K562 (cell line): ENCODE data around the gene MS4A13. TPM values are rescaled to one million over a fixed set of nuclear protein-coding genes. Genes with fewer than 3 reads are reported as not detected.

ENCODE experiments used
- ATAC-seq: fragments of 200-7000 bp; cut with Tn5 transposase; 3 replicates; pipeline ENCODE4 v1.9.1; 2020; ENCODE audit warnings: moderate library complexity
- BruUV-seq: library from RNA; stranded (reverse); fragments of 400-500 nt; replicated peaks from 2 replicates; lab custom pipeline; 2021; lab: Mats Ljungman, UMichigan
- CTCF ChIA-PET: fragments of 300-600 bp; formaldehyde crosslinking; extraction: SDS; loops from one replicate; lab custom pipeline; 2021; ENCODE audit warnings: low intra/inter-chr PET ratio; lab: Yijun Ruan, JAX
- POLR2A ChIA-PET: fragments of 300-600, 350-650 bp; sonication (Branson Sonifier 250); formaldehyde crosslinking; extraction: SDS; loops from one replicate; lab custom pipeline; 2021; ENCODE audit warnings: antibody characterized with exemption, inconsistent platforms; lab: Yijun Ruan, JAX
- DNase-seq, 4 experiments: peaks; one replicate each; pipeline versions ENCODE4 v3.0.0 to v3.0.0-alpha.2; 2011 to 2018; ENCODE audit warnings: low spot score in 3 of 4, mixed read lengths in 3 of 4; ENCODE audit errors: extremely low read depth in 1 of 4
- FAIRE-seq: peaks from 2 replicates; lab custom pipeline; 2011; peaks lifted over from hg19 to GRCh38; lab: Jason Lieb, UNC
- H2AFZ ChIP-seq: 2 replicates; pipeline ENCODE4 v1.6.0; 2011; ENCODE audit warnings: low read depth, low read length, control low read depth, inconsistent platforms
- H3K27ac ChIP-seq: fragments of 200-600 bp; 3 replicates; pipeline ENCODE4 v1.8.0; 2011; ENCODE audit warnings: low read depth, mild to moderate bottlenecking, control low read depth, inconsistent platforms, low read length, moderate library complexity, mixed read lengths; ENCODE audit errors: extremely low read depth
- H3K27me3 ChIP-seq, 2 experiments: fragments of 300-600 bp in 1 of 2; 2 replicates in 1 of 2; 3 replicates in 1 of 2; pipeline versions ENCODE4 v1.6.0 to v1.8.0; 2011; ENCODE audit warnings: inconsistent platforms in 2 of 2, low read length in 2 of 2, mild to moderate bottlenecking in 1 of 2, mixed read lengths in 1 of 2, moderate library complexity in 1 of 2; ENCODE audit not compliant: control insufficient read depth in 2 of 2, insufficient read depth in 2 of 2
- H3K36me3 ChIP-seq: fragments of 300-600 bp; 3 replicates; pipeline ENCODE4 v1.8.0; 2011; ENCODE audit warnings: mild to moderate bottlenecking, low read length, inconsistent platforms; ENCODE audit not compliant: control insufficient read depth, insufficient read depth
- H3K4me1 ChIP-seq, 2 experiments: fragments of 200-600 bp in 1 of 2; replicated peaks in 1 of 2; 2 replicates in 1 of 2; 3 replicates in 1 of 2; pipeline versions ENCODE4 v1.5.1 to v1.8.0; 2011; ENCODE audit warnings: inconsistent platforms in 2 of 2, low read length in 2 of 2, mild to moderate bottlenecking in 1 of 2, mixed read lengths in 1 of 2, moderate library complexity in 1 of 2; ENCODE audit not compliant: control insufficient read depth in 2 of 2, insufficient read depth in 2 of 2
- H3K4me2 ChIP-seq: 2 replicates; pipeline ENCODE4 v1.6.1; 2011; ENCODE audit warnings: low read length, control low read depth, inconsistent platforms, mixed read lengths; ENCODE audit not compliant: insufficient read depth
- H3K4me3 ChIP-seq: fragments of 200-600 bp; sonication (generic), shearing (Covaris generic); 2 replicates; pipeline ENCODE4 v1.5.1; 2016; ENCODE audit warnings: control low read depth, inconsistent platforms
- H3K79me2 ChIP-seq: fragments of 200-600 bp; 3 replicates; pipeline ENCODE4 v1.8.0; 2011; ENCODE audit warnings: low read length, inconsistent platforms; ENCODE audit not compliant: control insufficient read depth, insufficient read depth
- H3K9ac ChIP-seq, 2 experiments: 2 replicates each; pipeline versions ENCODE4 v1.6.0 to v1.6.1; 2011; ENCODE audit warnings: low read depth in 2 of 2, low read length in 2 of 2, control low read depth in 1 of 2, inconsistent platforms in 1 of 2, mild to moderate bottlenecking in 1 of 2, mixed read lengths in 1 of 2; ENCODE audit not compliant: insufficient read depth in 1 of 2
- H3K9me1 ChIP-seq: one replicate; pipeline ENCODE4 v1.6.0; 2011; ENCODE audit warnings: inconsistent platforms, mild to moderate bottlenecking, low read length, moderate library complexity; ENCODE audit not compliant: control insufficient read depth, insufficient read depth
- H3K9me3 ChIP-seq: replicated peaks from 2 replicates; pipeline ENCODE4 v1.5.1; 2011; ENCODE audit warnings: low read depth, low read length, inconsistent platforms; ENCODE audit not compliant: control insufficient read depth, insufficient read depth
- H4K20me1 ChIP-seq: replicated peaks from 2 replicates; pipeline ENCODE4 v1.6.1; 2011; ENCODE audit warnings: low read length, inconsistent platforms, mixed read lengths; ENCODE audit not compliant: control insufficient read depth, insufficient read depth
- ARID1B ChIP-seq: fragments of 450-650 bp; IDR thresholded peaks from 2 replicates; pipeline ENCODE4 v1.6.1; 2016; ENCODE audit warnings: antibody characterized with exemption, mild to moderate bottlenecking, inconsistent platforms
- ARID2 ChIP-seq: fragments of 450-650 bp; IDR thresholded peaks from 2 replicates; pipeline ENCODE4 v1.6.1; 2017; ENCODE audit warnings: antibody characterized with exemption, mild to moderate bottlenecking
- FOS ChIP-seq: IDR thresholded peaks from 3 replicates; pipeline ENCODE4 v1.6.1; 2011; ENCODE audit not compliant: insufficient read length; ENCODE audit errors: extremely low read depth
- ILF3 ChIP-seq: fragments of 450-650 bp; IDR thresholded peaks from 2 replicates; pipeline ENCODE4 v1.6.1; 2018; ENCODE audit warnings: antibody characterized with exemption, mild to moderate bottlenecking, moderate library complexity, borderline replicate concordance
- KHSRP ChIP-seq: fragments of 450-650 bp; IDR thresholded peaks from 2 replicates; pipeline ENCODE4 v1.6.1; 2017
- MITF ChIP-seq: IDR thresholded peaks from 2 replicates; pipeline ENCODE4 v1.6.1; 2014; ENCODE audit warnings: antibody characterized with exemption
- NEUROD1 ChIP-seq: fragments of 150-350 bp; IDR thresholded peaks from 2 replicates; pipeline ENCODE4 v1.6.1; 2014; ENCODE audit warnings: borderline replicate concordance, low read length, low read depth; ENCODE audit not compliant: partially characterized antibody
- PRPF4 ChIP-seq: fragments of 200-400 bp; formaldehyde crosslinking; IDR thresholded peaks from one replicate; pipeline ENCODE4 v1.6.1; 2017; ENCODE audit warnings: low read length, low read depth, mild to moderate bottlenecking; ENCODE audit not compliant: insufficient read depth, poor library complexity, severe bottlenecking
- SLC30A9 ChIP-seq: fragments of 250-450 bp; sonication (Bioruptor Pico); IDR thresholded peaks from 2 replicates; pipeline ENCODE4 v1.8.0; 2022; ENCODE audit warnings: mild to moderate bottlenecking, moderate library complexity
- SMAD3 ChIP-seq: fragments of 450-650 bp; formaldehyde crosslinking; conservative IDR thresholded peaks from 2 replicates; pipeline ENCODE4 v1.4.0; 2020; ENCODE audit warnings: mild to moderate bottlenecking
- whole genome bisulfite sequencing: fragments of 100-300 bp; shearing (Covaris generic); methylation state at CpG from one replicate; pipeline ENCODE4 v1.1.6; 2016; ENCODE audit warnings: low coverage, mixed read lengths; ENCODE audit not compliant: insufficient coverage; ENCODE audit errors: missing lambda C conversion rate; 5-methylcytosine and 5-hydroxymethylcytosine counted together
- in situ Hi-C: fragments of 300-500 bp; cut with MboI; formaldehyde crosslinking; loops from 4 replicates; pipeline ENCODE4 v1.15.0; 2018; ENCODE audit warnings: inconsistent platforms, mixed read lengths
- intact Hi-C: fragments of 100-400 bp; cut with micrococcal nuclease; formaldehyde crosslinking; loops from 2 replicates; pipeline ENCODE4 v1.14.2; 2022
- polyA plus RNA-seq, 8 experiments: library from polyadenylated mRNA; depleted of rRNA in 4 of 8; stranded (reverse) in 5 of 8; unstranded in 3 of 8; fragments of >200 nt; fragmentation: Nextera tagmentation in 2 of 8; fragmentation: Illumina TruSeq in 1 of 8; extraction: Ambion mirVana in 2 of 8; extraction: Trizol in 1 of 8; gene quantifications; 2 replicates each; pipeline versions ENCODE4 v1.2.1 to v1.2.3, GENCODE V29; 2011 to 2014; ENCODE audit warnings: inconsistent platforms in 1 of 8, missing spikeins in 1 of 8
- total RNA-seq, 7 experiments: library from RNA; depleted of rRNA in 6 of 7; stranded (reverse); fragments of >200 nt in 6 of 7; fragmentation: Illumina TruSeq in 2 of 7; extraction: Trizol in 2 of 7; gene quantifications; 2 replicates each; pipeline versions ENCODE4 v1.2.1 to v1.2.3, GENCODE V29; 2011 to 2021; ENCODE audit warnings: low replicate concordance in 1 of 7
- TF ChIP-seq, protein P1 (sequence below): fragments of 450-650 bp; IDR thresholded peaks from 2 replicates; pipeline ENCODE4 v1.6.1; 2014; ENCODE audit warnings: low read depth, mild to moderate bottlenecking, moderate library complexity, borderline replicate concordance

Gene MS4A13
- total and polyA plus RNA-seq, 9 of the 15 experiments (the other 6 are each of a cell fraction or from before 2014, with no cell fraction given), result 0.15 to 0.43 (median 0.36) TPM; not detected in 6

DNA sequence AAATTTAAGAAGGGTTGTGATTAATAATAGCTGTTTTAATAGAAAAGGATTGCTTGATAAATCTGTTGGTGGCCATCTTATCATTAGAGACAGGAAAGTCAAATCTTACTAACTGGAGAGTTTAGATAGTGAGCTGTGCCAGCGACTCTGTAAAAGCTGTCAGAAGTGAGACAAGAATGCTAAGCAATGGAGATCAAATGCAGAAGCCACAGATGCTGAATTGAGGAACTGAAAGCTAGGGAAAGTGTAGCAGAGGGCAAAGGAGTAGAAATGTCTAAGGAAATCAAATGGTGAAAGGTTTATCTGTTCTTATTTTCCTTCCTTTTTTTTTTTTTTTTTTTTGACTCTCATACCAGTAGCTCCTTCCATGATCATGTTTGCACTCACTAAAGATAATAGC, 13.7 kb downstream of the MS4A13 start:
- H3K79me2 ChIP-seq, result no peaks in the 10 kb centered on the region
- no peaks in the 10 kb centered on the region for H3K9me1 ChIP-seq
- H3K4me3 ChIP-seq, result no peak overlapping the region
- ATAC-seq, result no peak
- DNase-seq, result no peak
- H3K9me3 ChIP-seq, result no peaks in the 10 kb centered on the region
- intact Hi-C loops, result no loop called here
- no peaks in the 10 kb centered on the region for H3K4me1 ChIP-seq
- H3K36me3 ChIP-seq, result no peaks in the 10 kb centered on the region
- H2AFZ ChIP-seq, result no peak overlapping the region
- TF ChIP-seq SMAD3 (CRISPR knock-in tag) (no peak), MITF (no peak), FOS (no peak), ARID1B (no peak), NEUROD1 (no peak), PRPF4 (no peak), ILF3 (no peak), SLC30A9 (CRISPR knock-in tag) (no peak), KHSRP (no peak), ARID2 (no peak)
- TF ChIP-seq, protein P1, sequence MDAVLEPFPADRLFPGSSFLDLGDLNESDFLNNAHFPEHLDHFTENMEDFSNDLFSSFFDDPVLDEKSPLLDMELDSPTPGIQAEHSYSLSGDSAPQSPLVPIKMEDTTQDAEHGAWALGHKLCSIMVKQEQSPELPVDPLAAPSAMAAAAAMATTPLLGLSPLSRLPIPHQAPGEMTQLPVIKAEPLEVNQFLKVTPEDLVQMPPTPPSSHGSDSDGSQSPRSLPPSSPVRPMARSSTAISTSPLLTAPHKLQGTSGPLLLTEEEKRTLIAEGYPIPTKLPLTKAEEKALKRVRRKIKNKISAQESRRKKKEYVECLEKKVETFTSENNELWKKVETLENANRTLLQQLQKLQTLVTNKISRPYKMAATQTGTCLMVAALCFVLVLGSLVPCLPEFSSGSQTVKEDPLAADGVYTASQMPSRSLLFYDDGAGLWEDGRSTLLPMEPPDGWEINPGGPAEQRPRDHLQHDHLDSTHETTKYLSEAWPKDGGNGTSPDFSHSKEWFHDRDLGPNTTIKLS, result no peak
- no peaks in the 10 kb centered on the region for H4K20me1 ChIP-seq
- H3K9ac ChIP-seq, result no peak overlapping the region
- BruUV-seq, result no TSS peak
- in situ Hi-C loops, result no loop called here
- no peaks in the 10 kb centered on the region for H3K27me3 ChIP-seq
- H3K27ac ChIP-seq, result no peak overlapping the region
- ChIA-PET CTCF (no interaction called here), POLR2A (no interaction called here)
- 0% methylated on average over 1 of the region's 1 CpG for WGBS
- no peak for FAIRE-seq
- H3K4me2 ChIP-seq, result no peak overlapping the region
